H1 (cell line): ENCODE results near the gene CTNS. TPM values are rescaled to one million over a fixed set of nuclear protein-coding genes. Genes with fewer than 3 reads are reported as not detected.

Experiments
- CTCF ChIA-PET: fragments of 300-600 bp; sonication (Branson Sonifier 250); formaldehyde crosslinking; loops from one replicate; lab custom pipeline; 2021; ENCODE audit not compliant: partially characterized antibody; lab: Charles Lee
- POLR2A ChIA-PET: fragments of 300-600 bp; sonication (Branson Sonifier 250); formaldehyde crosslinking; loops from one replicate; lab custom pipeline; 2021; ENCODE audit warnings: inconsistent platforms; ENCODE audit not compliant: partially characterized antibody; lab: Charles Lee
- DNase-seq, 2 experiments: peaks; one replicate each; pipeline versions ENCODE4 v3.0.0 to v3.0.0-alpha.2; 2010 to 2022; ENCODE audit warnings: low spot score in 2 of 2, low read depth in 1 of 2, mixed read lengths in 1 of 2
- FAIRE-seq: peaks from 2 replicates; lab custom pipeline; 2011; peaks lifted over from hg19 to GRCh38; lab: Jason Lieb, UNC
- H2AFZ ChIP-seq: 2 replicates; pipeline ENCODE4 v1.8.1; 2012; ENCODE audit warnings: low read length, inconsistent platforms
- H2AK5ac ChIP-seq: 2 replicates; pipeline ENCODE4 v1.6.1; 2013; ENCODE audit warnings: low read depth, low read length
- H2BK120ac ChIP-seq: replicated peaks from 2 replicates; pipeline ENCODE3; 2013; ENCODE audit warnings: low read depth, low read length, inconsistent platforms
- H2BK12ac ChIP-seq: 2 replicates; pipeline ENCODE4 v1.6.1; 2013; ENCODE audit warnings: low read depth, low read length
- H2BK15ac ChIP-seq: 2 replicates; pipeline ENCODE4 v1.6.1; 2013; ENCODE audit warnings: low read length
- H2BK20ac ChIP-seq: 2 replicates; pipeline ENCODE4 v1.6.1; 2013; ENCODE audit warnings: low read length
- H2BK5ac ChIP-seq: 2 replicates; pipeline ENCODE4 v1.6.1; 2013; ENCODE audit warnings: low read depth, low read length
- H3K14ac ChIP-seq: 2 replicates; pipeline ENCODE4 v1.6.1; 2013; ENCODE audit warnings: inconsistent platforms; ENCODE audit not compliant: insufficient read length
- H3K18ac ChIP-seq: 2 replicates; pipeline ENCODE4 v1.6.1; 2013; ENCODE audit warnings: low read length; ENCODE audit errors: extremely low read depth
- H3K23ac ChIP-seq: 2 replicates; pipeline ENCODE4 v1.6.1; 2013; ENCODE audit warnings: inconsistent platforms; ENCODE audit not compliant: insufficient read length
- H3K23me2 ChIP-seq: 2 replicates; pipeline ENCODE4 v1.6.1; 2013; ENCODE audit warnings: low read depth, low read length
- H3K27ac ChIP-seq: 2 replicates; pipeline ENCODE4 v1.6.1; 2011; ENCODE audit warnings: low read depth, low read length, inconsistent platforms
- H3K27me3 ChIP-seq, 4 experiments: replicated peaks in 1 of 4; 1 replicate in 1 of 4; 2 replicates in 3 of 4; pipeline versions ENCODE4 v1.6.1 to v1.8.1; 2011 to 2013; ENCODE audit warnings: low read length in 3 of 4, mild to moderate bottlenecking in 3 of 4, inconsistent platforms in 2 of 4, mixed read lengths in 2 of 4, moderate library complexity in 1 of 4; ENCODE audit not compliant: control insufficient read depth in 3 of 4, insufficient read depth in 3 of 4; ENCODE audit errors: extremely low read depth in 1 of 4
- H3K36me3 ChIP-seq, 4 experiments: 2 replicates each; pipeline versions ENCODE4 v1.6.1 to v1.8.1; 2011 to 2013; ENCODE audit warnings: mild to moderate bottlenecking in 4 of 4, low read length in 3 of 4, moderate library complexity in 2 of 4, control low read depth in 1 of 4, inconsistent platforms in 1 of 4; ENCODE audit not compliant: insufficient read depth in 4 of 4, control insufficient read depth in 2 of 4
- H3K4ac ChIP-seq: replicated peaks from 2 replicates; pipeline ENCODE3; 2013; ENCODE audit warnings: low read length, low read depth, mixed read lengths, inconsistent platforms; ENCODE audit not compliant: insufficient read length
- H3K4me1 ChIP-seq, 4 experiments: replicated peaks in 1 of 4; 1 replicate in 1 of 4; 2 replicates in 3 of 4; pipeline versions ENCODE4 v1.6.1 to v1.8.1; 2011 to 2013; ENCODE audit warnings: low read length in 3 of 4, inconsistent platforms in 2 of 4, mixed read lengths in 1 of 4; ENCODE audit not compliant: insufficient read depth in 4 of 4, control insufficient read depth in 3 of 4
- H3K4me2 ChIP-seq, 2 experiments: 2 replicates each; pipeline versions ENCODE4 v1.6.1 to v1.8.1; 2011 to 2013; ENCODE audit warnings: low read depth in 2 of 2, low read length in 2 of 2, control low read depth in 1 of 2, inconsistent platforms in 1 of 2, mild to moderate bottlenecking in 1 of 2; ENCODE audit not compliant: insufficient read depth in 1 of 2
- H3K4me3 ChIP-seq, 4 experiments: fragments of 200-600, 300-600 bp in 1 of 4; sonication (generic), shearing (Covaris generic), sonication (Bioruptor Twin) in 1 of 4; 2 replicates each; pipeline versions ENCODE4 v1.5.1 to v1.8.1; 2011 to 2016; ENCODE audit warnings: low read length in 4 of 4, low read depth in 3 of 4, control low read depth in 2 of 4, inconsistent platforms in 2 of 4, mild to moderate bottlenecking in 2 of 4, mixed read lengths in 1 of 4, moderate library complexity in 1 of 4; ENCODE audit not compliant: insufficient read depth in 2 of 4; ENCODE audit errors: extremely low read depth in 1 of 4
- H3K56ac ChIP-seq: replicated peaks from 2 replicates; pipeline ENCODE3; 2013; ENCODE audit warnings: low read depth, mild to moderate bottlenecking, mixed read lengths, low read length, inconsistent platforms; ENCODE audit not compliant: insufficient read length
- H3K79me1 ChIP-seq: 2 replicates; pipeline ENCODE4 v1.6.1; 2013; ENCODE audit warnings: low read depth, low read length, control low read depth
- H3K79me2 ChIP-seq, 2 experiments: 2 replicates each; pipeline versions ENCODE4 v1.6.1 to v1.8.1; 2012 to 2013; ENCODE audit warnings: low read length in 2 of 2, mild to moderate bottlenecking in 2 of 2, inconsistent platforms in 1 of 2; ENCODE audit not compliant: insufficient read depth in 2 of 2, control insufficient read depth in 1 of 2
- H3K9ac ChIP-seq, 4 experiments: replicated peaks in 1 of 4; 1 replicate in 1 of 4; 2 replicates in 3 of 4; pipeline versions ENCODE4 v1.6.1 to v1.8.1; 2011 to 2013; ENCODE audit warnings: low read depth in 3 of 4, low read length in 3 of 4, control low read depth in 2 of 4, mild to moderate bottlenecking in 2 of 4, moderate library complexity in 2 of 4, inconsistent platforms in 1 of 4; ENCODE audit errors: extremely low read depth in 1 of 4
- H3K9me3 ChIP-seq, 2 experiments: 2 replicates each; pipeline versions ENCODE4 v1.6.1 to v1.8.1; 2012 to 2013; ENCODE audit warnings: mild to moderate bottlenecking in 2 of 2, moderate library complexity in 2 of 2, control low read depth in 1 of 2, inconsistent platforms in 1 of 2, low read depth in 1 of 2, low read length in 1 of 2, mixed read lengths in 1 of 2; ENCODE audit not compliant: insufficient read depth in 2 of 2
- H4K20me1 ChIP-seq, 2 experiments: replicated peaks in 1 of 2; 2 replicates each; pipeline versions ENCODE3 to v1.8.1; 2011 to 2013; ENCODE audit warnings: inconsistent platforms in 2 of 2, low read length in 2 of 2, mild to moderate bottlenecking in 1 of 2; ENCODE audit not compliant: insufficient read depth in 2 of 2, control insufficient read depth in 1 of 2
- H4K5ac ChIP-seq: 2 replicates; pipeline ENCODE4 v1.6.1; 2013; ENCODE audit warnings: low read length, low read depth, mixed read lengths, inconsistent platforms; ENCODE audit not compliant: insufficient read length
- H4K8ac ChIP-seq: 2 replicates; pipeline ENCODE4 v1.8.0; 2013; ENCODE audit warnings: mild to moderate bottlenecking, moderate library complexity, low read length, inconsistent platforms; ENCODE audit not compliant: insufficient read depth; ENCODE audit errors: extremely low read depth
- H4K91ac ChIP-seq: replicated peaks from 2 replicates; pipeline ENCODE3; 2013; ENCODE audit warnings: low read length, mixed read lengths, inconsistent platforms; ENCODE audit not compliant: insufficient read length
- EGR1 ChIP-seq: IDR thresholded peaks from 2 replicates; pipeline ENCODE4 v1.6.1; 2011; ENCODE audit warnings: low read depth, low read length, borderline replicate concordance
- GABPA ChIP-seq: IDR thresholded peaks from 2 replicates; pipeline ENCODE4 v1.6.1; 2011; ENCODE audit warnings: mild to moderate bottlenecking, low read length, moderate library complexity, borderline replicate concordance; ENCODE audit not compliant: insufficient read depth
- RAD21 ChIP-seq, 2 experiments: IDR thresholded peaks in 1 of 2; conservative IDR thresholded peaks in 1 of 2; 2 replicates each; pipeline ENCODE4 v1.6.1; 2011; ENCODE audit warnings: low read depth in 2 of 2, low read length in 2 of 2, improper control_type of control experiment in 1 of 2, inconsistent platforms in 1 of 2, mild to moderate bottlenecking in 1 of 2, moderate library complexity in 1 of 2
- RBBP5 ChIP-seq: IDR thresholded peaks from 2 replicates; pipeline ENCODE4 v1.7.1; 2012; ENCODE audit warnings: low read depth, mild to moderate bottlenecking, inconsistent platforms, low read length, moderate library complexity, borderline replicate concordance
- WGBS, 2 experiments: shearing (Covaris generic) in 1 of 2; methylation state at CpG; one replicate each; pipeline versions ENCODE4 v1.1.6 to v1.1.7; 2013 to 2015; ENCODE audit warnings: low lambda C conversion rate in 2 of 2, mixed read lengths in 2 of 2, inconsistent platforms in 1 of 2, low coverage in 1 of 2, missing lambda C conversion rate in 1 of 2; ENCODE audit not compliant: insufficient replicate concordance in 2 of 2, insufficient coverage in 1 of 2, insufficient read length in 1 of 2; ENCODE audit errors: extremely low coverage in 1 of 2, missing lambda C conversion rate in 1 of 2; 5-methylcytosine and 5-hydroxymethylcytosine counted together
- polyA plus RNA-seq, 7 experiments: library from polyadenylated mRNA; depleted of rRNA in 3 of 7; stranded (reverse) in 5 of 7; unstranded in 2 of 7; fragments of >200 nt in 5 of 7; fragments of 200-250 nt in 2 of 7; gene quantifications; 1 replicate in 5 of 7; 2 replicates in 1 of 7; 4 replicates in 1 of 7; pipeline versions ENCODE4 v1.2.1 to v1.2.3, GENCODE V29; 2011 to 2013; ENCODE audit warnings: missing spikeins in 2 of 7, mixed read lengths in 2 of 7
- total RNA-seq: library from RNA; stranded (reverse); fragmentation: NEBNext Ultra II Directional; extraction: Animal tissue kit (Norgen Biotek cat#: 25700); gene quantifications from 2 replicates; pipeline ENCODE4 v1.2.1, GENCODE V29; 2021
- TF ChIP-seq, protein P1 (sequence below), 3 experiments: IDR thresholded peaks; 1 replicate in 2 of 3; 2 replicates in 1 of 3; pipeline versions ENCODE4 v1.5.1 to v1.6.1; 2011; ENCODE audit warnings: low read length in 3 of 3, mild to moderate bottlenecking in 3 of 3, inconsistent platforms in 2 of 3, low read depth in 1 of 3, moderate library complexity in 1 of 3; ENCODE audit not compliant: insufficient read depth in 1 of 3; ENCODE audit errors: control extremely low read depth in 1 of 3

CTNS gene
- total and polyA plus RNA-seq, 2 of the 8 experiments (the other 6 are each of a cell fraction or from before 2014, with no cell fraction given), result 11.6 to 12.9 TPM

DNA sequence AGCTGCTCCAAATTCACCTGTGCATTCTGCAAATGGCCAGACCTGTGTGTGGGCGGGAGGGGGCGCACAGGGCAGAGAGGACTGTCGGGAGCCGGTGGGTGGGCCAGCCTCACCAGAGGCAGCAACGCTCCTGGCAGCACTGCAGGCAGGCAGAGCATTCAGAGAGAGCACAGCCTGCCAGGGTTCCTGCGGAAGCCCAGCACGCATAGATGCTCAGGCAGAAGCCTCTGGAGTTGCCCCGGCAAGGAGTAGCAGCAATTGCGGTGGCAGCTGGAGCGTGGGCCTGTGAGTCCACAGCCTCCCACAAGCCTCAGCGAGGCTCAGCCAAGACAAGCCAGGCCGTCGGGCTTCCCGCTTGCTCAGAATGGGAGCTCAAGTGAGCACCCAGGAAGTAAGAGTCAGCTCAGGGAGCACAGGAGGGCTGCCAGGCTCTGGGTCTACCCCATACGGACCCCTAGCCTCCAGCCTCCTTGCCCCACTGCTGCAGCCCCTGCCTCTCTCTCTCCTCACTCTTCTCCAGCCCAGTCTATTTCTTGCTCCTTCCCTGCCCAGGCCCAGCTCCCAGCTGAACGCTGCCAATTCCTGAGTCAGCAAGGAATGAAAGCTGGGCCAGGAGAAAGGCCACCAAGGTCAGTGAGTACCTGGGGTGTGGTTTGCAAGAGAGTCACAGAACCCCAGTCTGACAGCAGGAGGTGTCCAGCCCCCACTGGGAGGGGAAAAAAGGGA is 41.7 kb downstream of the CTNS start:
- Histone ChIP-seq H3K79me2 (no peaks in the 10 kb centered on the region), H3K27me3 (0 out of 7 replicates have a peak, but pooled peaks cover 0 to 2% (median 0%) of the 10 kb centered on the region in 4 experiments), H3K9me3 (no peaks in the 10 kb centered on the region), H2AK5ac (no peak overlapping the region), H2BK5ac (no peak overlapping the region), H3K79me1 (no peaks in the 10 kb centered on the region), H2BK120ac (no peak overlapping the region), H3K4ac (no peak overlapping the region), H4K20me1 (peaks cover 0 to 3% of the 10 kb centered on the region in 2 experiments), H2BK20ac (no peak overlapping the region), H4K8ac (no peak overlapping the region; the same call in 1 of the 2 replicates), H3K4me1 (peaks cover 0 to 2% (median 0%) of the 10 kb centered on the region in 4 experiments; a peak in 2 of 7 replicates), H2BK15ac (no peak overlapping the region), H3K27ac (no peak overlapping the region), H3K56ac (no peak overlapping the region), H3K4me3 (no peak overlapping the region), H3K23ac (no peak overlapping the region), H3K36me3 (no peaks in the 10 kb centered on the region), H3K18ac (no peak overlapping the region), H4K5ac (no peak overlapping the region), H2BK12ac (no peak overlapping the region), H4K91ac (peak overlapping the region; percentile 27), H3K14ac (no peak overlapping the region), H3K9ac (no peak overlapping the region), H3K23me2 (no peaks in the 10 kb centered on the region), H2AFZ (no peak overlapping the region), H3K4me2 (no peak overlapping the region)
- no peak for FAIRE-seq
- WGBS, 2 experiments, result 65% methylated on average over 16 of the region's 16 CpGs; no CpG with 5 or more reads in 1 of the 2 experiments
- no peak for TF ChIP-seq RBBP5
- peak; percentile 25; the same call in 1 of the 2 replicates for TF ChIP-seq GABPA
- TF ChIP-seq, protein P1, sequence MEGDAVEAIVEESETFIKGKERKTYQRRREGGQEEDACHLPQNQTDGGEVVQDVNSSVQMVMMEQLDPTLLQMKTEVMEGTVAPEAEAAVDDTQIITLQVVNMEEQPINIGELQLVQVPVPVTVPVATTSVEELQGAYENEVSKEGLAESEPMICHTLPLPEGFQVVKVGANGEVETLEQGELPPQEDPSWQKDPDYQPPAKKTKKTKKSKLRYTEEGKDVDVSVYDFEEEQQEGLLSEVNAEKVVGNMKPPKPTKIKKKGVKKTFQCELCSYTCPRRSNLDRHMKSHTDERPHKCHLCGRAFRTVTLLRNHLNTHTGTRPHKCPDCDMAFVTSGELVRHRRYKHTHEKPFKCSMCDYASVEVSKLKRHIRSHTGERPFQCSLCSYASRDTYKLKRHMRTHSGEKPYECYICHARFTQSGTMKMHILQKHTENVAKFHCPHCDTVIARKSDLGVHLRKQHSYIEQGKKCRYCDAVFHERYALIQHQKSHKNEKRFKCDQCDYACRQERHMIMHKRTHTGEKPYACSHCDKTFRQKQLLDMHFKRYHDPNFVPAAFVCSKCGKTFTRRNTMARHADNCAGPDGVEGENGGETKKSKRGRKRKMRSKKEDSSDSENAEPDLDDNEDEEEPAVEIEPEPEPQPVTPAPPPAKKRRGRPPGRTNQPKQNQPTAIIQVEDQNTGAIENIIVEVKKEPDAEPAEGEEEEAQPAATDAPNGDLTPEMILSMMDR (IDR thresholded peaks at IDR 0.05; ENCODE audit: control extremely low read depth in 1 of 3, insufficient read depth in 1 of 3, low read depth in 1 of 3, low read length in 3 of 3), result peak; percentile 48 to 67 (median 51)
- peak; percentile 14 to 33; a peak in 1 of 4 replicates for TF ChIP-seq RAD21 (IDR thresholded peaks at IDR 0.05 in 1 of 2, conservative IDR thresholded peaks at IDR 0.05 in 1 of 2; ENCODE audit: low read depth in 2 of 2, low read length in 2 of 2)
- peak; percentile 62; the same call in 1 of the 2 replicates for TF ChIP-seq EGR1
- DNase-seq, result peak in 1 of 2 experiments; percentile 79
- POLR2A ChIA-PET, result interaction anchor here (0.9 to 2.2 kb wide), 2 partner anchors 10 to 18 kb away, joined by 3 to 17 read pairs; partner anchors contain the start of genes EMC6 and TAX1BP3
- CTCF ChIA-PET, result interaction anchor here (0.6 to 4.2 kb wide), 16 partner anchors 10 to 629 kb away, joined by 3 to 29 read pairs (median 4); partner anchors contain the start of genes CTNS, HASPIN and SHPK
